DND-41 (cell line): ENCODE results near the gene SEMA6B.

ENCODE experiments used
- ATAC-seq: fragments of 200-7000 bp; cut with Tn5 transposase; 3 replicates; pipeline ENCODE4 v1.9.1; 2021; ENCODE audit warnings: low read depth; ENCODE audit not compliant: insufficient read depth
- DNase-seq: peaks from one replicate; pipeline ENCODE4 v3.0.0-alpha.2; 2020
- H2AFZ ChIP-seq: 2 replicates; pipeline ENCODE4 v1.6.0; 2012; ENCODE audit warnings: low read depth, low read length
- H3K27ac ChIP-seq: 2 replicates; pipeline ENCODE4 v1.5.1; 2012; ENCODE audit warnings: low read length, inconsistent platforms
- H3K27me3 ChIP-seq: fragments of 200-600 bp; sonication (generic); 2 replicates; pipeline ENCODE4 v1.6.0; 2012; ENCODE audit warnings: low read length, mild to moderate bottlenecking, inconsistent platforms; ENCODE audit not compliant: insufficient read depth, poor library complexity
- H3K36me3 ChIP-seq: 2 replicates; pipeline ENCODE4 v1.5.1; 2012; ENCODE audit warnings: low read length, inconsistent platforms; ENCODE audit not compliant: insufficient read depth
- H3K4me1 ChIP-seq: 2 replicates; pipeline ENCODE4 v1.5.1; 2012; ENCODE audit warnings: mild to moderate bottlenecking, low read length; ENCODE audit not compliant: insufficient read depth
- H3K4me2 ChIP-seq: 2 replicates; pipeline ENCODE4 v1.6.0; 2012; ENCODE audit warnings: mild to moderate bottlenecking, moderate library complexity, low read length, inconsistent platforms; ENCODE audit not compliant: insufficient read depth
- H3K4me3 ChIP-seq, 2 experiments: fragments of 200-600 bp in 1 of 2; shearing (Covaris generic) in 1 of 2; 2 replicates each; pipeline ENCODE4 v1.5.1; 2012 to 2016; ENCODE audit warnings: inconsistent platforms in 2 of 2, low read length in 2 of 2, mild to moderate bottlenecking in 2 of 2, low read depth in 1 of 2, moderate library complexity in 1 of 2
- H3K79me2 ChIP-seq: 2 replicates; pipeline ENCODE4 v1.6.0; 2012; ENCODE audit warnings: low read length, inconsistent platforms; ENCODE audit not compliant: insufficient read depth
- H3K9ac ChIP-seq: 2 replicates; pipeline ENCODE4 v1.6.0; 2012; ENCODE audit warnings: low read depth, mild to moderate bottlenecking, inconsistent platforms, low read length, moderate library complexity
- H3K9me3 ChIP-seq: 2 replicates; pipeline ENCODE4 v1.5.1; 2012; ENCODE audit warnings: low read length, moderate library complexity, mild to moderate bottlenecking, inconsistent platforms; ENCODE audit not compliant: insufficient read depth, severe bottlenecking
- H4K20me1 ChIP-seq: 2 replicates; pipeline ENCODE4 v1.6.0; 2012; ENCODE audit warnings: low read length; ENCODE audit not compliant: insufficient read depth
- EZH2 ChIP-seq: IDR thresholded peaks from 3 replicates; pipeline ENCODE4 v1.6.1; 2012; ENCODE audit warnings: borderline replicate concordance, low read depth, mild to moderate bottlenecking, moderate library complexity, low read length, inconsistent platforms; ENCODE audit not compliant: severe bottlenecking
- TF ChIP-seq, protein P1 (sequence below): IDR thresholded peaks from 2 replicates; pipeline ENCODE4 v1.5.1; 2012; ENCODE audit warnings: borderline replicate concordance, low read length, moderate library complexity, mild to moderate bottlenecking; ENCODE audit not compliant: poor library complexity, severe bottlenecking; ENCODE audit errors: extremely low read depth

Gene SEMA6B

DNA sequence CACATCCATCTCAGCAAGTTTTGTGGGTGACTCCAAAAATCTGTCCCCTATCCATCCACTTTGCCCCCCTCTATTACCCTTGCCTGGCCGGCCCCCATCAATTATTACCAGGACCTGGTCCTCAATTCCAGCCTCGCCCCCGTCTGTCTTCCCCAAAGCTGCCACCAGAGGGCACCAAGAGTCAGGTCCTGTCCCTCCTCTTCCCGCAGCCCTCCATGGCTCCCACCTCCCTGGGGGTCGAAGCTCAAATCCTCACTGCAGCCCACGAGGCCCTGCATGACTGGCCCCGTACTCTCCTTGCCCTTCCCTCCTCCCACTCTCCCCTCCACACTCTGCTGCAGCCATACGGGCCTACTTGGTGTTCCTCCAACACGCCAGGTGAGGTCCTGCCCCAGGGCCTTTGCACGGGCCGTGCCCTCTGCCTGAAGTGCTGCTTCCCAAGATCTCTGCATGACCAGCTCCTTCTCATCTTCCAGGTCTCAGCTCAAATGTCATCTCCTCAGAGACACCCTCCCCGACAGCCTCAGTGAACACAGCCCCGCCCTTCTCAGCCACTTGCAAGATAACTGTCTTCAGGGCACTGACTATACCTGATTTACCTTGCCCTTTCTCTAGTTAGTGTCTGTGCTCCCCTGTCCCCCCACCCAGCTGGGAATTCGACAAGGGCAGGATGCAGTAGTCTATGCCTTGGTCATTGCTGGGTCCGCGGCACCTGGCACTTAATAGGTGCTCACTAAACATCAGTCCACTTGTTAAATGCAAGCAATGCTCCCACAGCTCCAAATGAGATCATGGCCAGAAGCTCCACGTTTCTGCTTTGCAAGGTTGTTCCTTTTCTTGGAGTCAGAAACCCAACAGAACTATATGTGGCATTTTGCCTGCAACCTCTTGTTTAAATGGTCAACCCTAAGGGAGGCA lies 16.8 kb upstream of the SEMA6B start:
- peaks cover 21% of the 10 kb centered on the region for H3K27me3 ChIP-seq
- ATAC-seq = peak; percentile 69
- H3K27ac ChIP-seq = no peak overlapping the region

GRCh38 chr19:4575267-4576015 lies 16.0 kb upstream of the SEMA6B start:
- H3K4me2 ChIP-seq = no peak overlapping the region
- no peaks in the 10 kb centered on the region for H3K4me1 ChIP-seq
- no peak overlapping the region for H2AFZ ChIP-seq
- TF ChIP-seq, protein P1, sequence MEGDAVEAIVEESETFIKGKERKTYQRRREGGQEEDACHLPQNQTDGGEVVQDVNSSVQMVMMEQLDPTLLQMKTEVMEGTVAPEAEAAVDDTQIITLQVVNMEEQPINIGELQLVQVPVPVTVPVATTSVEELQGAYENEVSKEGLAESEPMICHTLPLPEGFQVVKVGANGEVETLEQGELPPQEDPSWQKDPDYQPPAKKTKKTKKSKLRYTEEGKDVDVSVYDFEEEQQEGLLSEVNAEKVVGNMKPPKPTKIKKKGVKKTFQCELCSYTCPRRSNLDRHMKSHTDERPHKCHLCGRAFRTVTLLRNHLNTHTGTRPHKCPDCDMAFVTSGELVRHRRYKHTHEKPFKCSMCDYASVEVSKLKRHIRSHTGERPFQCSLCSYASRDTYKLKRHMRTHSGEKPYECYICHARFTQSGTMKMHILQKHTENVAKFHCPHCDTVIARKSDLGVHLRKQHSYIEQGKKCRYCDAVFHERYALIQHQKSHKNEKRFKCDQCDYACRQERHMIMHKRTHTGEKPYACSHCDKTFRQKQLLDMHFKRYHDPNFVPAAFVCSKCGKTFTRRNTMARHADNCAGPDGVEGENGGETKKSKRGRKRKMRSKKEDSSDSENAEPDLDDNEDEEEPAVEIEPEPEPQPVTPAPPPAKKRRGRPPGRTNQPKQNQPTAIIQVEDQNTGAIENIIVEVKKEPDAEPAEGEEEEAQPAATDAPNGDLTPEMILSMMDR = no peak
- no peak for TF ChIP-seq EZH2
- H3K27me3 ChIP-seq = peaks cover 16% of the 10 kb centered on the region
- ATAC-seq (no peak), DNase-seq (no peak)
- no peaks in the 10 kb centered on the region for H3K9me3 ChIP-seq
- H3K79me2 ChIP-seq = no peaks in the 10 kb centered on the region
- H4K20me1 ChIP-seq = no peaks in the 10 kb centered on the region
- H3K27ac ChIP-seq = no peak overlapping the region
- H3K4me3 ChIP-seq = no peak overlapping the region
- H3K36me3 ChIP-seq = no peaks in the 10 kb centered on the region
- no peak overlapping the region for H3K9ac ChIP-seq

More for the DNA sequence above, 16.8 kb upstream of the SEMA6B start:
- Histone ChIP-seq H3K9ac (no peak overlapping the region), H3K4me1 (peaks cover 4% of the 10 kb centered on the region; the same call in 1 of the 2 replicates), H3K4me2 (no peak overlapping the region), H3K36me3 (no peaks in the 10 kb centered on the region), H3K79me2 (no peaks in the 10 kb centered on the region), H4K20me1 (no peaks in the 10 kb centered on the region), H3K9me3 (no peaks in the 10 kb centered on the region), H2AFZ (no peak overlapping the region), H3K4me3 (no peak overlapping the region)
- TF ChIP-seq, protein P1 = peak; percentile 78
- no peak for TF ChIP-seq EZH2
- peak; percentile 67 for DNase-seq

DNA sequence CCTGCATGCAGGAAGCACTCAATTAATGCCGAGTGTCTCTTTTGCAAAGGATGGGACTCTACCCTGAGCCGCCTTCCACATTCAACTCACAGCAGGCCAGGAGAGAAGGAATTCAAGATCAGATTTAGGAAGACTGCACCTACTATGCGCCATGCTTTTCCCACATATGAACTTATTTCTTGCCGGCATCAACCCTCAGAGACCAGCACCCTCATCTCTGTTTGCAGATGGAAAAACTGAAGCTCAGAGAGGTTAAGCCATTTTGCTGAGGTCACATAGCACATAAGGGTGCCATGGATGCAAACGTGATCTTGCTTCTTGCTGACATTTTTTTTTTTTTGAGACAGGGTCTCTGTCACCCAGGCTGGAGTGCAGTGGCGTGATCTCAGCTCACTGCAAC lies 14.2 kb upstream of the SEMA6B start:
- TF ChIP-seq EZH2 = no peak
- TF ChIP-seq, protein P1 = no peak
- Histone ChIP-seq H3K27me3 (peaks cover 6% of the 10 kb centered on the region), H3K27ac (no peak overlapping the region), H3K4me2 (no peak overlapping the region), H3K9ac (no peak overlapping the region), H3K4me1 (no peaks in the 10 kb centered on the region), H3K36me3 (no peaks in the 10 kb centered on the region), H2AFZ (no peak overlapping the region), H3K9me3 (no peaks in the 10 kb centered on the region), H3K79me2 (no peaks in the 10 kb centered on the region), H4K20me1 (no peaks in the 10 kb centered on the region), H3K4me3 (no peak overlapping the region)
- no peak for DNase-seq
- no peak for ATAC-seq
